ENCODE data around the gene CD300LF. TPM values are rescaled to one million over a fixed set of nuclear protein-coding genes. Genes with fewer than 3 reads are reported as not detected.
A peak's percentile ranks its signal among the peaks of the same experiment; 100 is the strongest.

CD300LF gene
- not detected for polyA plus RNA-seq (2012; ENCODE audit: insufficient read length, low read depth)

GRCh38 chr17:74712756-74713155 lies at the start of gene CD300LF:
TSS of gene CD300LF (minus strand) at chr17:74712923. CDS start at chr17:74712866, 57 bp downstream.
- no peak for TF ChIP-seq SIN3A (IDR thresholded peaks at IDR 0.05; ENCODE audit: borderline replicate concordance, insufficient read depth, low read length)

GRCh38 chr17:74761931-74762330 lies 49.2 kb upstream of the CD300LF start:
- TF ChIP-seq FOXP2 (optimal IDR thresholded peaks at IDR 0.05; ENCODE audit: borderline replicate concordance, extremely low read depth, extremely low read length, insufficient read depth), result no peak
- TF ChIP-seq SIN3A (IDR thresholded peaks at IDR 0.05; ENCODE audit: borderline replicate concordance, insufficient read depth, low read length), result no peak
- no peak for TF ChIP-seq POLR2AphosphoS5 (IDR thresholded peaks at IDR 0.05; ENCODE audit: low read depth, low read length)
- no peak for TF ChIP-seq REST (IDR thresholded peaks at IDR 0.05; ENCODE audit: insufficient read depth in 1 of 2, low read depth in 2 of 2, low read length in 2 of 2)
- no peak for TF ChIP-seq TAF1 (IDR thresholded peaks at IDR 0.05; ENCODE audit: borderline replicate concordance, insufficient read depth, low read length)

GRCh38 chr17:74761419-74761818 lies 48.7 kb upstream of the CD300LF start:
- TF ChIP-seq REST (IDR thresholded peaks at IDR 0.05; ENCODE audit: insufficient read depth in 1 of 2, low read depth in 2 of 2, low read length in 2 of 2), result no peak
- TF ChIP-seq FOXP2 (optimal IDR thresholded peaks at IDR 0.05; ENCODE audit: borderline replicate concordance, extremely low read depth, extremely low read length, insufficient read depth), result no peak
- TF ChIP-seq SIN3A (IDR thresholded peaks at IDR 0.05; ENCODE audit: borderline replicate concordance, insufficient read depth, low read length), result no peak
- no peak for TF ChIP-seq TAF1 (IDR thresholded peaks at IDR 0.05; ENCODE audit: borderline replicate concordance, insufficient read depth, low read length)
- no peak for TF ChIP-seq POLR2AphosphoS5 (IDR thresholded peaks at IDR 0.05; ENCODE audit: low read depth, low read length)

GRCh38 chr17:74760404-74761105 lies 47.8 kb upstream of the CD300LF start:
- TF ChIP-seq SIN3A (IDR thresholded peaks at IDR 0.05; ENCODE audit: borderline replicate concordance, insufficient read depth, low read length), result no peak
- peak; percentile 70 to 85; a peak in 3 of 4 replicates for TF ChIP-seq REST (IDR thresholded peaks at IDR 0.05; ENCODE audit: insufficient read depth in 1 of 2, low read depth in 2 of 2, low read length in 2 of 2)
- TF ChIP-seq FOXP2 (optimal IDR thresholded peaks at IDR 0.05; ENCODE audit: borderline replicate concordance, extremely low read depth, extremely low read length, insufficient read depth), result no peak

GRCh38 chr17:74759941-74760340 lies 47.2 kb upstream of the CD300LF start:
- TF ChIP-seq TAF1 (IDR thresholded peaks at IDR 0.05; ENCODE audit: borderline replicate concordance, insufficient read depth, low read length), result no peak
- no peak for TF ChIP-seq FOXP2 (optimal IDR thresholded peaks at IDR 0.05; ENCODE audit: borderline replicate concordance, extremely low read depth, extremely low read length, insufficient read depth)
- TF ChIP-seq REST (IDR thresholded peaks at IDR 0.05; ENCODE audit: insufficient read depth in 1 of 2, low read depth in 2 of 2, low read length in 2 of 2), result no peak
- no peak for TF ChIP-seq POLR2AphosphoS5 (IDR thresholded peaks at IDR 0.05; ENCODE audit: low read depth, low read length)
- no peak for TF ChIP-seq SIN3A (IDR thresholded peaks at IDR 0.05; ENCODE audit: borderline replicate concordance, insufficient read depth, low read length)
